Lower leg skin (tissue), 3 donors: Measurements from ENCODE around the gene CASP2.

ENCODE experiments used
- POLR2A ChIP-seq, 2 donors: fragments of 450-650 bp; IDR thresholded peaks; one replicate each; pipeline ENCODE4 v1.6.1; 2016 to 2017; ENCODE audit warnings: antibody characterized with exemption in 2 of 2, mild to moderate bottlenecking in 1 of 2, moderate library complexity in 1 of 2
- TF ChIP-seq, protein P1 (sequence below), 3 donors: fragments of 450-650 bp; IDR thresholded peaks; one replicate each; pipeline ENCODE4 v1.5.1; 2016; ENCODE audit warnings: antibody characterized with exemption in 3 of 3, mild to moderate bottlenecking in 3 of 3, moderate library complexity in 2 of 3

DNA sequence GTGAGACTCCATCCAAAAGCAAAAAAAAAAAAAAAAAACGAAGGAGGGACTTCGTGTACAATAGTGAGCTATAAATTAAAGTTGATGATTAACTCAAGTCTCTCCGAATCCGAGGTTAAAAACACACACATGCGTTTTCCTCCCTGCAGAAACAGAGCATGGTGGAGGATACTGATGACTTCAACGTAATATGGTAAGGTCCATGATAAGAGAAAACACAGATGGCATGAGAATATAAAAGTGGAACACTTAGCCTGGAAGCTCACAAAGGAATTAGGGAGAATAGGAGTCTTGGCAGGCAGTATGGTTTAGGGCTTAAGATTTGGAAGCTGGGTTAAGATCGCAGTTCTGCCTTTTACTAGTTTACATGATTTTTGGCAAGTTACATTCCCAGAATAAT is 45.0 kb upstream of the CASP2 start:
- TF ChIP-seq, protein P1, sequence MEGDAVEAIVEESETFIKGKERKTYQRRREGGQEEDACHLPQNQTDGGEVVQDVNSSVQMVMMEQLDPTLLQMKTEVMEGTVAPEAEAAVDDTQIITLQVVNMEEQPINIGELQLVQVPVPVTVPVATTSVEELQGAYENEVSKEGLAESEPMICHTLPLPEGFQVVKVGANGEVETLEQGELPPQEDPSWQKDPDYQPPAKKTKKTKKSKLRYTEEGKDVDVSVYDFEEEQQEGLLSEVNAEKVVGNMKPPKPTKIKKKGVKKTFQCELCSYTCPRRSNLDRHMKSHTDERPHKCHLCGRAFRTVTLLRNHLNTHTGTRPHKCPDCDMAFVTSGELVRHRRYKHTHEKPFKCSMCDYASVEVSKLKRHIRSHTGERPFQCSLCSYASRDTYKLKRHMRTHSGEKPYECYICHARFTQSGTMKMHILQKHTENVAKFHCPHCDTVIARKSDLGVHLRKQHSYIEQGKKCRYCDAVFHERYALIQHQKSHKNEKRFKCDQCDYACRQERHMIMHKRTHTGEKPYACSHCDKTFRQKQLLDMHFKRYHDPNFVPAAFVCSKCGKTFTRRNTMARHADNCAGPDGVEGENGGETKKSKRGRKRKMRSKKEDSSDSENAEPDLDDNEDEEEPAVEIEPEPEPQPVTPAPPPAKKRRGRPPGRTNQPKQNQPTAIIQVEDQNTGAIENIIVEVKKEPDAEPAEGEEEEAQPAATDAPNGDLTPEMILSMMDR (IDR thresholded peaks at IDR 0.05): no peak
- TF ChIP-seq POLR2A (IDR thresholded peaks at IDR 0.05): no peak
